ENCODE measurements around the gene MORC4.

DNA sequence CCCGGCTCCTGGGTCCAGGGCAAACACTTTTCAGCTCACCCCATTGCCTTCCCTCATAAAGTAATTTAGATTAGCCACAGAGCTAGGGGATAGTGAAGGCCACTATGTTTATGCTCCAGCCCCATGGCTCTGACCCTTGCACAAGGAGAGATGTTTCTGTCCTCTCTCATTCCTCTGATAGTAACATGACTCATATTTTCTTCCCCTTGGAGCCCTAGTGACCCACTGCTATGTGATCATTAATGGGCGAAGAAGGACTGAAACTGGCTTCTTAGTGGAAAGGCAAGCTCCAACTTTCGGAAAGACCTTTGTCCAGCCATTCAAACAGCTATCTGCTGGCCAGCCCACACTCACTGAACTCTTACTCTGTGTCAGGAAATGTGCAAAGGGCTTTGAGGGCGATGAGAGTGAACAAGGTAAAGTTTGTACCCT is 67.5 kb downstream of the MORC4 start:
- TF ChIP-seq, protein P1, sequence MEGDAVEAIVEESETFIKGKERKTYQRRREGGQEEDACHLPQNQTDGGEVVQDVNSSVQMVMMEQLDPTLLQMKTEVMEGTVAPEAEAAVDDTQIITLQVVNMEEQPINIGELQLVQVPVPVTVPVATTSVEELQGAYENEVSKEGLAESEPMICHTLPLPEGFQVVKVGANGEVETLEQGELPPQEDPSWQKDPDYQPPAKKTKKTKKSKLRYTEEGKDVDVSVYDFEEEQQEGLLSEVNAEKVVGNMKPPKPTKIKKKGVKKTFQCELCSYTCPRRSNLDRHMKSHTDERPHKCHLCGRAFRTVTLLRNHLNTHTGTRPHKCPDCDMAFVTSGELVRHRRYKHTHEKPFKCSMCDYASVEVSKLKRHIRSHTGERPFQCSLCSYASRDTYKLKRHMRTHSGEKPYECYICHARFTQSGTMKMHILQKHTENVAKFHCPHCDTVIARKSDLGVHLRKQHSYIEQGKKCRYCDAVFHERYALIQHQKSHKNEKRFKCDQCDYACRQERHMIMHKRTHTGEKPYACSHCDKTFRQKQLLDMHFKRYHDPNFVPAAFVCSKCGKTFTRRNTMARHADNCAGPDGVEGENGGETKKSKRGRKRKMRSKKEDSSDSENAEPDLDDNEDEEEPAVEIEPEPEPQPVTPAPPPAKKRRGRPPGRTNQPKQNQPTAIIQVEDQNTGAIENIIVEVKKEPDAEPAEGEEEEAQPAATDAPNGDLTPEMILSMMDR (conservative IDR thresholded peaks at IDR 0.05; ENCODE audit: low read length), result no peak
- TF ChIP-seq EZH2phosphoT487 (IDR thresholded peaks at IDR 0.05; ENCODE audit: borderline replicate concordance, low read depth, low read length), result no peak

All from OCI-LY7 (cell line).